ENCODE results near the gene CACNA1B. TPM values are rescaled to one million over a fixed set of nuclear protein-coding genes. Genes with fewer than 3 reads are reported as not detected.

CACNA1B gene
- total RNA-seq, 1 experiment from 2014 or later = not detected

- DNase-seq (ENCODE audit: extremely low read depth, low read depth) = no peak
Observed at GRCh38 chr9:137918331-137919094, 40.9 kb downstream of the CACNA1B start.

DNA sequence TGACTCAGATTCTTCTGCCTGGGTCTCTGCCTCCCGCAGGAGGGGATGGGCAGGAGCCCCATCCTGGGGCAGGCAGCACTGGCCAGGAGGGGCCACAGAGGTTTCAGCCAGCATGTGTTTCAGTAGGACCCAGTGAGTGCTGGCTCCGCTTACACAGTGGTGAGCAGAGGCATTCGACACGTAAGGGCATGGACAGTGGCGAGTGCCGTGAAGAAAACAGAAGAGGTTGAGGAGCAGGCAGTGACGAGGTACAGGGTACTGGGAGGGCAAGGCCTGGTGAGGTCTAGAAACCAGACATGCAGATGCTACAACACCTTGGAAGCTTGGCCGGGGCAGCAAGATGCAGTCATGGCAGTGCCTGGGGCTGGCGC lies 41.5 kb downstream of the CACNA1B start:
- no peak for DNase-seq (ENCODE audit: extremely low read depth, low read depth)

DNA sequence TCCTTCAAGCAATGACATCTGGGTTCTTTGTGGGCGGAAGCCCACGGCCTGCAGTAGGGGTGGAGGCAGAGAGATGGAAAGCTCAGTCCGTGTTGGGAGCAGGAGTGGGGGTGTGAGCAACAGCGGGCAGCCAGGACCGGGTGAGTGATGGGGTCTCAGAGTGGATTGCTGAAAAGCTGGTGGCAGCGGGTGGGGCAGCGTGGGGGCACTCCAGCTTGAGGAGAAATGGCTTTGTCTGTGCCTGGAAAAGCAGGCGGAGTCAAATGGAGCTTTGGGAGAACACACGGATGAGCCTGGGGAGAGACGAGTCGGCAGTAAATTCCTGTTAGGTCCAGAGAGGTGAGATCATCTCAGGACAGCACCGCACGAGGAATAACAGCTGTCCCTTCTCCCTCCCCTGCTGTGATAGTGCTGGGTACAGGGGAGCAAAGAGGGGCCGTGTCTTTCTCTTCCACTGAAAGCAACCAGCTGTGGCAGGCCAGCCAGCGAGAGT lies 42.1 kb downstream of the CACNA1B start:
- DNase-seq (ENCODE audit: extremely low read depth, low read depth) = no peak

DNA sequence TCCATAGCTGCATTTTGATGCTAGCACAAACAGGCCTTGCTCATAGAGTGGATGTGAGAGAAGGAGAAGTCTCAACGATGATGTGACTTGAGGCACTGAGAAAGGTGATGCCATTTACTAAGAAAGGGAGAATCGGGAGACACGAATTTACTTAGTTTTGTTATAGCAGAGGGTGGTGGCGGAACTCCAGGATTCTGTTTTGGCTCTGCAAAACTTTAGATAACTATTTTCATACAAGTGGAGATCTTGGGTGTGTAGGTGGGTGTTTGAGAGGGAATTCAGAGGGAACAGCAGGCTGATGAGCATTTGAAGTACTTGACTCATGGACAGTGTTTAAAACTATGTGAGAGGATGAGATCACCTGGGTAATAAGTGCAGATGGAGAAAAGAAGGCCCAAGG lies 43.2 kb downstream of the CACNA1B start:
- DNase-seq (ENCODE audit: extremely low read depth, low read depth) = no peak

DNA sequence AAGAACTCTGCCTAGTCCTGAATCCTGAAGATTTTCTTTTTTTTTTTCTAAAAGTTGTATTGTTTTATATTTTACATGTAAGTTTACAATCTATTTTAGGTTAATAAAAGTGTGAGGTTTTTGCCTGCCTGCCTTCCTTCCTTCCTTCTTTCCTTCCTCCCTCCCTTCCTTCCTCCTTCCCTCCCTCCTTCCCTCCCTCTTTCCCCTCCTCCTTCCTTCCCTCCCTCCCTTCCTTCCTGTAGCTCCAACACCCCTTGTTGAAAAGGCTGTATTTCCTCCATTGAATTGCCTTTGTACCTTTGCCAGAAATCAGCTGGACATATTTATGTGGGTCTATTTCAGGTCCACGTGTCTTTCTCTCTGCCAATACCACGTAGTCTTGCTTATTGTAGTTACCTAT lies 46.6 kb downstream of the CACNA1B start:
- DNase-seq (ENCODE audit: extremely low read depth, low read depth) = no peak

DNA sequence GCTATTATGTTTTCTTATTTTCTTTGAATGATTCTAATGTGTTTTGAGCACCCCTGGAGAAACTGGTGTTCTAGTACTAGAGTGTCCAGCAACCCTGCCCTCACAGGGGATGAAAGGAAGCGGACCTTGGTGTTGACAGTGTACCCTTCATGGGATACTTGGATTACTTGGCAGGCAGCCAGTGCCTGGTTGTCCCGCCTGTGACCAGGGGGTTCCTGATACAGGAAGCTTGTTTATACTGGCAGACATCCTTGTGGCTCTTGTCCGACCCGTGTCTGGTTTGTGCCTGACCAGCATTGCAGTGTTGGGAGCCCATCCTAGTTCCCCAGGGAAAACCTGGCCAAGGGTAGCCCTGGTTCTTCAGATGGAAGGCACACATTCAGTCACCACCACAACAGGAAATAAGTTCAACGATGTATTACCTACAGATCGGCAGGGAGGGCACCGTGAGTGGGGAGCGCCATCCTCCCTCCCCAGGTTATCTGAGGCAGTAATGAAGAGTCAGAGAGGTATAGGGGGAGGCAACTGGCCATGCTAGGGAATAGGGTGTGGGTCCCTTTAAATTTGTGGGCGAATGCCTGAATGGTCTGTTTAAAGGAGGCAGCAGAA lies 47.3 kb downstream of the CACNA1B start:
- DNase-seq (ENCODE audit: extremely low read depth, low read depth) = no peak

- DNase-seq (ENCODE audit: extremely low read depth, low read depth) = no peak
Observed at GRCh38 chr9:137943655-137944054, 66.1 kb downstream of the CACNA1B start.

GRCh38 chr9:137945581-137945980 lies 68.0 kb downstream of the CACNA1B start:
- DNase-seq (ENCODE audit: extremely low read depth, low read depth) = no peak

DNA sequence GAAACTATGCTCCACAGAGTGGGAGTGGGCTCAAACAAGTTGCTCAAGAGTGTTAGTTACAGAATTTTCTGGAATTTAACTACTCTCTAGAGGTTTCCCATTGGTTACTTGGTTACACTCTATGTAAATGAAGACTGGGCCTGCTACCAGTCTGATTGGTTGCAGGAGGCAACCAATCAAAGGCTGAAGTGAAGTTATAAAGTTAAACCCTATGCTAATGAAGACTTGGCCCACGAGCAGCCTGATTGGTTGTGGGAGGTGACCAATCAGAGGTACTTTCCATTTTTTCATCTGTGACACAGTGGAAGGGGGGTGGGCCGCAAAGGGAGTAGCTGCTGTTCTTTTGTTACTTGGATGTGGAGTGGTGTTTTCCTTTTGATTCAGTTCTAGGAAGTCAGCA lies 69.4 kb downstream of the CACNA1B start:
- DNase-seq (ENCODE audit: extremely low read depth, low read depth) = no peak

DNA sequence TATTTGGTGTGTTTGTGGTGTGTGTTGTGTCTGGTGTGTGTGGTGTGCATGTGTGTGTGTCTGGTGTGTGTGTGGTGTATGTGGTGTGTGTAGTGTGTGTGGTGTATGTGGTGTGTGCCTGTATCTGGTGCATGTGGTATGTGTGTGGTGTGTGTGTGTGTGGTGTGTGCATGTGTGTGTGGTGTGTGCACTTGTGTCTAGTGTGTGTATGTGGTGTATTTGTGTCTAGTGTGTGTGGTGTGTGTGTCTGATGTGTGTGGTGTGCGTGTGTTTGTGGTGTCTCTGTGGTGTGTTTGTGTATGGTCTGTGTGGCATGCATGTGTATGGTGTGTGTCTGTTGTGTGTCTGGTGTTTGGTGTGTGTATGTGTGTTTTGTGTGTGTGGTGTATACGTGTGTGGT lies 71.1 kb downstream of the CACNA1B start:
- no peak for DNase-seq (ENCODE audit: extremely low read depth, low read depth)

DNA sequence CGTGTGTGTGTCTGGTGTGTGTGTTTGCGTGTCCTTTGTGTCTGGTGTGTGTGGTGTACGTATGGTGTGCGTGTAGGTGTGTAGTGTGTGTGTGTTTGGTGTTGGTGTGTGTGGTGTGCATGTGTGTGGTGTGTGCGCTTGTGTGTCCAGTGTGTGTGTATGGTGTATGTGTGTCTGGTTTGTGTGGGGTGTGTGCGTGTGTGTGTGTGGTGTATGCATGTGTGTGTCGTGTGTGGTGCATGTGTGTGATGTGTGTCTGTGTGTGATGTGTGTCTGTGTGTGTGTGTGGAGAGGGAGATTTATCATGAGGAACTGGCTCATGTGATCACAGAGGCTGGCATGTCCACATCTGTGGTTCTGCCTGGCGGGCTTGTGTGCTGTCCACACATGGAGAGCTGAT lies 71.7 kb downstream of the CACNA1B start:
- DNase-seq (ENCODE audit: extremely low read depth, low read depth) = no peak

DNA sequence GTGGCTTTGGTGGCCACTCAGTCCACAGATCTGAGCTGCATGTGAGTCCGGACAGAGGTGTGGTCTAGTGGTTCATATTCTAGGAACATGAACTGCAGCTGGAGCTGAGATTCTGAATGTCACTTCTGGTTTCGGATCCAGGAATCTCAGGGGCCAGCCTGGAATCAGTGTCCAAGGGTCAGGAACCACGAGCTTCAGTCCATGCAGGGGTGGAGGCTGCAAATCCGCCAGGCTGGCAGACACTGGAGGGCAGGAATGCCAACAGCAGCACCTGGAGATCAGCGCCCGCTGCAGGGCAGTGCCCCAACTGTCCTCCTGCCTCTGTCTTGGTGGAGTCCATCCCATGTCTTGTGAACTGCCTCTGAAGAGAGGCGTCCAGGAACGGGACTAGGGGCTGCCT lies 73.5 kb downstream of the CACNA1B start:
- DNase-seq (ENCODE audit: extremely low read depth, low read depth) = no peak

DNA sequence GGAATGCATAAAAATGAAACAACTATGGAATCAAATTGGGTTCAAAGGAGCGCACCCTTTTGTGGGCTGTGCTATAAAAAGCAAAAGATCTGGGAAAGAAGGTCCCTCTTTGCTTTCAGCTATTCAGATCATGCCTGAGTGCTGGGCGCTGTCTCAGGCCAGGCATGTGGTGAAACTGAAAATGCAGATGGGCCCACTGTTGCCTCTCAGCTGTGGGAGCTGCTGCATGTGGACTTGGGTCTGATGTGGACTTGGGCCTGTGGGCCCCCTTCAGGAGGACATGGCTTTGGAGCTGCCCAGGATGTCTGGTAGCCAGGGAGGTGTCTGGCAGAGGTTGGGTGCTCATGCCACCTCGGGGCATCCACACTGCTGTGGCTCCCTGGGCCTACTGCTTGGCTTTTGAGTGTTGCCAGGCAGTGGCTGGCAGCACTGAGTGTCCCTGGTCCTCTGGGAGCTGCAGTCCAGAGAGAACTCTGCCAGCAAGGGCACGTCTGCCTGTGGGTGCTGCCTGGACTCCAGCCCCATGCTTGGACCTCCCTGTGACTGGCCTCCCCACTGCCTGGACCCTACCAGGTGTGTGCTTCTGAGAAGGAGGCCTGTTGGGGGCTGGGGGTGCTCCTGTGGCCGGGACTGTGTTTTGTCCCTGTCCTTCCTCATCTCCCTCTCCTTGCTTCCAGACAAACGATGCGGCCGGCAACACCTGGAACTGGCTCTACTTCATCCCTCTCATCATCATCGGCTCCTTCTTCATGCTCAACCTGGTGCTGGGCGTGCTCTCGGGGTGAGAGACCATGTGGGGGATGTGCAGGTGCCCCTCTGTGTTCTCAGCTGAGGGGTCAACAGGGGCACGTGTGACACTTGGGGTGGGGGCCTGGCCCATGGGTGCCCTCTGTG lies 74.3 kb downstream of the CACNA1B start:
- DNase-seq (ENCODE audit: extremely low read depth, low read depth) = no peak

DNA sequence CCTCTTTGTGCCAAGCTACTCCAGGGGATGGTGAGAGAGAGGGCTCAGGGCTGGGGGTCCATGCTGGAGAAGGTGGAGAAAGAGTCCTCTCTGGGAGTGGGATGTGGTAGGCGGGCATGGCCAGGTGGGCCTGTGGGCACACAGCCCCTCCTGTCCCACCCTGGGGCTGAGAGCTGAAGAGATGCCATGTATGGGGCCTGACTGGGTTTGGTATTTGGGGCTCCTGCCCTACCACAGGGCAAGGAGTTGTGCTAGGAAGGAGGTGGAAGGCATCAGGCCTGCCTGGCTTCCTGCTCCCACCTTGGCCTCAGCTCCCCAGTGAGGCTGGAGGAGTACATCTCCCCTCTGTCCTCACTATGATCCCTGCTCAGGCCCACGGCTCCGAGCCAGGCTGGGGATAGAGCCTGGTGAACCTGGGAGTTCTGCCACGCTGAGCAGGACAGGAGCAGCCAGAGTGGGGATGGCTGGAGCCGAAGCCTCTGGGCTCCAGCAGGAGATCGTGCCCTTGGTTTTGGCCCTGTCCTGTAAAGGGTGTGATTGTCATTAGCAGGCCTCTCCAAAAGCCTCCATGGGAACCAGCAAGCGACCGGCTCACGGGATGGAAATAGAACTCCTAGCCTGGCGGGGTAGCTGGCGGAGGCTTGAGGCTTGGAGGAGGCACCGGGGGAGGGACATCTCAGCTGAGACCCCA lies 75.5 kb downstream of the CACNA1B start:
- no peak for DNase-seq (ENCODE audit: extremely low read depth, low read depth)

DNA sequence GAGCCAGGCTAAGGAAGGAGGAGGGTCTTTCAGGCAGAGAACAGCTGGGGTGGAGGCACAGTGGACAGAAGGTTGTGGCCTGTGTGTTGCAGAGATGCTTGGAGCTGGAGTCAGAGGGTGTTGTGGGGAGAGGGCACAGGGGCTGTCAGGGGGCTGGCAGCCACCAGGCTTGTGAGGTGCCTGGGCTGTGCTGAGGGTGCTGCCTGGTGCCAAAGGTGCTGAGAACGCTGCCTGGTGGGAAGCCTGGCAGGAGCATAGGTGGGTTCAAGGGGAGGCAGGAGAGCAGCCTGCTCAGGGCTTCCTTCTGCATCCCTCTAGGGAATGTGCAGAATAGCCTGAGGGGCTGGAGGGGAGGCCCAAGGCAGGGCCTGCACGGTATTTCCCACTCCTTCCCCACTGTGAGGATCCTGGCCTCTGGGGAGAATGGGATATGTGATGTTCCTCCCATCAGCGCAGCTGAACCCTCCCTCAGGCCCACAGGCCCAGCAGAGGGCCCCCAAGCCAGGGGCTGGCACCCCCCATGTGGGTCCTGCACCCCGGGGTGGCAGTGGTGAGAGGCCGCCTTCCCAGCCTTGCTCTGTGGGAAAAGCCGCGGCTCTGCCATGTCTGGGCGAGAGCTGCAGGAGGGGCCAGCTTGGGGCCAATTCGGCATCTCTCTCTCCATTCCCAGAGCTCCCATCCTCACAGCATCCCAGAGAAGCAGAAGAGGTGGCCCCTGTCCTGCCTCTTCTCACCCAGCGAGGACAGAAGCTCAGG lies 76.3 kb downstream of the CACNA1B start:
- DNase-seq (ENCODE audit: extremely low read depth, low read depth) = no peak

DNA sequence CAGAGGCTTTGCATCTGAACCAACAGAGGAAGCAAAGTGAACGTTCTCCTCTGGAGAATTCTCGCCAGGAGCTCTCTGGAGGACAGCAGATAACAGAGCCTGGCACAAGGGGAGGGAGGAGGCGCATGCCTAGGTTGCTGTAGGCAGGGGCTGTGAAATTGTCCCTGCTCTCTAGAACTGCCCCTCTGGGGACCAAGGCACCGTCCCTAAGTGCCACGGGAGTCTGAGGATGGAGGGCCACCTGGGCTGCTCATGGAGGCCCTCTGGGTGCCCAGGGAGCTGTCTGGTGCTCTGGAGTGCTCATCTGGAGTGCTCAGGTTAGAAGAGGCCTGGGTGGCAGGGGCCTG lies 77.6 kb downstream of the CACNA1B start:
- no peak for DNase-seq (ENCODE audit: extremely low read depth, low read depth)

- no peak for DNase-seq (ENCODE audit: extremely low read depth, low read depth)
Observed at GRCh38 chr9:137955586-137955985, 78.0 kb downstream of the CACNA1B start.

GRCh38 chr9:137956039-137956438 lies 78.5 kb downstream of the CACNA1B start:
- no peak for DNase-seq (ENCODE audit: extremely low read depth, low read depth)

DNA sequence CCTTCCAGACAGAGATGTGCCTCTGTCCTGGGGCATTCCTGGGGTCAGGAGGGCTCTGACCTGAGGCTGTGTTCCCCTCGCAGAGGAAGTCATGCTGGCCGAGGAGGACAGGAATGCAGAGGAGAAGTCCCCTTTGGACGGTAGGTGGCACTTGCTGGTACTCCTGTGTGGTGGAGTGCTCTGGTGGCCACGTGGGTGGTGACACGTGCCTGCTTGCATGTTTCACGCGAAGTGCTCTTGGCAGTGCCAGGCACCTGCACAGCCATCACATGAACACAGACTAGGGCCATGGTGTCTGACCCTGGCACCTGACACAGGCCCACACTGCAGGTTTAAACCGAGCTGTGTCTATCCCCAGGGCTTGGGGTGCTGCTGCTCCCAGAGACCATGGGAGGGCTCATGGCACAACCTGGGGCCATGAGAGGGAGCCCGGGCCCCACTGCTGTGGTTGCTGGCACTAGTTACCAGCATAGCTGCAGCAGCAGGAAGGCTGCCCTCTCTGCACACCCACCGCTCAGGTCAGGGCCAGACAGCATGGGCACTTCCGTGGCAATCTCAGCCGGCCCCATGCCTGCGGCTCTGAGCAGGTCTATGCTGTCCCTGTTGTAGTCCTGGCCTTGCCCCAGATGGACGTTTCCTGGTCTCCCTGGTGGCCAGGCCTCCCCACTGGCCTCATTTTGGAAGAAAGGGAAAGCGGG lies 79.3 kb downstream of the CACNA1B start:
- no peak for DNase-seq (ENCODE audit: extremely low read depth, low read depth)
